HG03196 (cell line): ENCODE measurements around the gene SLC2A2.

ENCODE experiments used
- ATAC-seq: cut with Tn5 transposase; IDR thresholded peaks from one replicate; pipeline ENCODE4 v1.9.1; 2021; ENCODE audit not compliant: unreplicated experiment

The SLC2A2 gene

GRCh38 chr3:171026597-171027293 lies at the start of gene SLC2A2:
TSS of gene SLC2A2 (minus strand) at chr3:171026720. CDS start at chr3:171026670, 50 bp downstream.
- no peak for ATAC-seq

GRCh38 chr3:171072432-171072831 lies 45.9 kb upstream of the SLC2A2 start:
- no peak for ATAC-seq

GRCh38 chr3:171068658-171069057 lies 42.1 kb upstream of the SLC2A2 start:
- ATAC-seq: no peak

- ATAC-seq: no peak
Observed at GRCh38 chr3:171066206-171066605, 39.7 kb upstream of the SLC2A2 start.

- no peak for ATAC-seq
Observed at GRCh38 chr3:171065732-171066131, 39.2 kb upstream of the SLC2A2 start.

GRCh38 chr3:171064461-171064860 lies 37.9 kb upstream of the SLC2A2 start:
- no peak for ATAC-seq

- ATAC-seq: no peak
Observed at GRCh38 chr3:171061749-171062148, 35.2 kb upstream of the SLC2A2 start.

GRCh38 chr3:171059978-171060377 lies 33.5 kb upstream of the SLC2A2 start:
- ATAC-seq: no peak

- ATAC-seq: no peak
Observed at GRCh38 chr3:171058873-171059603, 32.5 kb upstream of the SLC2A2 start.

- no peak for ATAC-seq
Observed at GRCh38 chr3:171058058-171058457, 31.5 kb upstream of the SLC2A2 start.

GRCh38 chr3:171057072-171057471 lies 30.6 kb upstream of the SLC2A2 start:
- no peak for ATAC-seq

GRCh38 chr3:171056528-171056927 lies 30.0 kb upstream of the SLC2A2 start:
- ATAC-seq: no peak

GRCh38 chr3:171055336-171056178 lies 29.0 kb upstream of the SLC2A2 start:
- ATAC-seq: no peak

GRCh38 chr3:171054921-171055320 lies 28.4 kb upstream of the SLC2A2 start:
- ATAC-seq: no peak

GRCh38 chr3:171054231-171054630 lies 27.7 kb upstream of the SLC2A2 start:
- ATAC-seq: no peak

GRCh38 chr3:171049861-171050444 lies 23.4 kb upstream of the SLC2A2 start:
- ATAC-seq: peak; percentile 84

- ATAC-seq: no peak
Observed at GRCh38 chr3:171046760-171047159, 20.2 kb upstream of the SLC2A2 start.

- ATAC-seq: no peak
Observed at GRCh38 chr3:171044835-171045793, 18.6 kb upstream of the SLC2A2 start.

GRCh38 chr3:171044384-171044783 lies 17.9 kb upstream of the SLC2A2 start:
- no peak for ATAC-seq

GRCh38 chr3:171039674-171040073 lies 13.2 kb upstream of the SLC2A2 start:
- no peak for ATAC-seq
